DOHH2 (cell line): ENCODE data around the gene CES3.

ENCODE experiments used
- H3F3A ChIP-seq: fragments of 200-600 bp; sonication (generic), shearing (Covaris generic); 2 replicates; pipeline ENCODE4 v1.6.0; 2016; ENCODE audit warnings: antibody characterized with exemption, mild to moderate bottlenecking; ENCODE audit not compliant: control insufficient read depth, insufficient read depth
- H3K27ac ChIP-seq: fragments of 200-600 bp; sonication (generic); 2 replicates; pipeline ENCODE4 v1.5.1; 2014; ENCODE audit warnings: low read depth, mild to moderate bottlenecking, low read length, moderate library complexity
- H3K27me3 ChIP-seq: fragments of 200-600 bp; sonication (generic); 2 replicates; pipeline ENCODE4 v1.6.1; 2014; ENCODE audit warnings: mild to moderate bottlenecking, low read length, mixed read lengths; ENCODE audit not compliant: control insufficient read depth
- H3K36me3 ChIP-seq: fragments of 200-600 bp; sonication (generic); 2 replicates; pipeline ENCODE4 v1.6.1; 2014; ENCODE audit warnings: mild to moderate bottlenecking, low read length, moderate library complexity, mixed read lengths; ENCODE audit not compliant: control insufficient read depth
- H3K4me1 ChIP-seq: fragments of 200-600 bp; sonication (generic); 2 replicates; pipeline ENCODE4 v1.6.1; 2014; ENCODE audit warnings: mild to moderate bottlenecking, low read length, mixed read lengths; ENCODE audit not compliant: control insufficient read depth
- H3K4me2 ChIP-seq: fragments of 200-600 bp; sonication (generic); 2 replicates; pipeline ENCODE4 v1.6.0; 2014; ENCODE audit warnings: mild to moderate bottlenecking, low read length, moderate library complexity
- H3K4me3 ChIP-seq: fragments of 200-600 bp; sonication (generic); 2 replicates; pipeline ENCODE4 v1.5.1; 2014; ENCODE audit warnings: mild to moderate bottlenecking, low read length, mixed read lengths
- H3K79me2 ChIP-seq: fragments of 200-600 bp; sonication (generic); 2 replicates; pipeline ENCODE4 v1.6.1; 2014; ENCODE audit warnings: mild to moderate bottlenecking, low read length, mixed read lengths; ENCODE audit not compliant: control insufficient read depth
- H3K9me2 ChIP-seq: fragments of 200-600 bp; sonication (generic); replicated peaks from 2 replicates; pipeline ENCODE4 v1.6.1; 2014; ENCODE audit warnings: mild to moderate bottlenecking, low read length, mixed read lengths; ENCODE audit not compliant: control insufficient read depth
- H3K9me3 ChIP-seq: fragments of 200-600 bp; sonication (generic); 2 replicates; pipeline ENCODE4 v1.6.1; 2014; ENCODE audit warnings: antibody characterized with exemption, low read length, mixed read lengths; ENCODE audit not compliant: control insufficient read depth, insufficient read depth
- H4K20me1 ChIP-seq: fragments of 200-600 bp; sonication (generic); 2 replicates; pipeline ENCODE4 v1.6.0; 2014; ENCODE audit warnings: low read depth, mild to moderate bottlenecking, antibody characterized with exemption, low read length, moderate library complexity; ENCODE audit not compliant: control insufficient read depth, insufficient read depth
- CTCF ChIP-seq: fragments of 200-600 bp; sonication (generic); IDR thresholded peaks from one replicate; pipeline ENCODE4 v1.5.1; 2014; ENCODE audit warnings: antibody characterized with exemption, mild to moderate bottlenecking, low read depth, low read length; ENCODE audit not compliant: poor library complexity, severe bottlenecking
- EZH2phosphoT487 ChIP-seq: fragments of 200-600 bp; sonication (generic); IDR thresholded peaks from 2 replicates; pipeline ENCODE4 v1.6.1; 2017; ENCODE audit warnings: borderline replicate concordance, mild to moderate bottlenecking, antibody characterized with exemption, low read length, moderate library complexity, mixed read lengths

Gene CES3

GRCh38 chr16:66937725-66938337 lies 23.2 kb upstream of the CES3 start:
- Histone ChIP-seq H3K27ac (no peak overlapping the region), H3K4me3 (no peak overlapping the region), H3K4me2 (no peak overlapping the region)

GRCh38 chr16:66939366-66939765 lies 21.7 kb upstream of the CES3 start:
- H3K27ac ChIP-seq: no peak overlapping the region
- no peaks in the 10 kb centered on the region for H3K9me3 ChIP-seq
- H3K4me3 ChIP-seq: no peak overlapping the region
- peaks cover 19% of the 10 kb centered on the region for H3K79me2 ChIP-seq
- no peaks in the 10 kb centered on the region for H3K27me3 ChIP-seq
- no peaks in the 10 kb centered on the region for H3K9me2 ChIP-seq
- no peaks in the 10 kb centered on the region for H3F3A ChIP-seq
- peaks cover 47% of the 10 kb centered on the region for H3K36me3 ChIP-seq
- no peaks in the 10 kb centered on the region for H4K20me1 ChIP-seq
- H3K4me2 ChIP-seq: no peak overlapping the region
- TF ChIP-seq CTCF: no peak
- TF ChIP-seq EZH2phosphoT487: no peak
- H3K4me1 ChIP-seq: peaks cover 11% of the 10 kb centered on the region

More at GRCh38 chr16:66937725-66938337, 23.2 kb upstream of the CES3 start:
- Histone ChIP-seq H3K79me2 (peaks cover 34% of the 10 kb centered on the region), H3K9me2 (no peaks in the 10 kb centered on the region), H3K4me1 (peaks cover 20% of the 10 kb centered on the region), H3K9me3 (no peaks in the 10 kb centered on the region), H3K27me3 (no peaks in the 10 kb centered on the region), H3F3A (no peaks in the 10 kb centered on the region), H3K36me3 (peaks cover 40% of the 10 kb centered on the region), H4K20me1 (peaks cover 5% of the 10 kb centered on the region; the same call in 1 of the 2 replicates)
- TF ChIP-seq EZH2phosphoT487: no peak
- no peak for TF ChIP-seq CTCF

- H3K4me1 ChIP-seq: peaks cover 9% of the 10 kb centered on the region
- H3F3A ChIP-seq: no peaks in the 10 kb centered on the region
- no peaks in the 10 kb centered on the region for H3K9me2 ChIP-seq
- no peak for TF ChIP-seq EZH2phosphoT487
- TF ChIP-seq CTCF: no peak
- peaks cover 10% of the 10 kb centered on the region for H3K79me2 ChIP-seq
- H3K27ac ChIP-seq: no peak overlapping the region
- no peak overlapping the region for H3K4me2 ChIP-seq
- no peaks in the 10 kb centered on the region for H4K20me1 ChIP-seq
- no peaks in the 10 kb centered on the region for H3K27me3 ChIP-seq
- no peaks in the 10 kb centered on the region for H3K9me3 ChIP-seq
- H3K36me3 ChIP-seq: peaks cover 44% of the 10 kb centered on the region
- H3K4me3 ChIP-seq: no peak overlapping the region
Observed at GRCh38 chr16:66940236-66940635, 20.8 kb upstream of the CES3 start.
